ENCODE results near the gene MYOM1. TPM values are rescaled to one million over a fixed set of nuclear protein-coding genes. Genes with fewer than 3 reads are reported as not detected.

MYOM1 gene
- total and polyA plus RNA-seq, 2 donors (not counting 3 experiments of a cell fraction or from before 2014, with no cell fraction given), result 0.08 TPM; not detected in 1

GRCh38 chr18:3041843-3042242 lies 177.9 kb downstream of the MYOM1 start:
- dilution Hi-C loops (cut with MboI; ENCODE audit: extremely low pct_ligation_motif_present, low sequenced_read_pairs), result no loop called here
- no peaks in the 10 kb centered on the region for H3K9me1 ChIP-seq (replicated peaks; ENCODE audit: control insufficient read depth, extremely low read depth, insufficient read depth, low read length)
- TF ChIP-seq POLR2A (IDR thresholded peaks at IDR 0.05; ENCODE audit: low read depth, low read length), result no peak
- H2AFZ ChIP-seq (ENCODE audit: low read depth, low read length), result no peak overlapping the region
- H3K27me3 ChIP-seq (ENCODE audit: control insufficient read depth in 2 of 2, insufficient read depth in 2 of 2, low read length in 2 of 2), result no peaks in the 10 kb centered on the region
- H3K27ac ChIP-seq (ENCODE audit: insufficient read depth, low read depth, low read length), result no peak overlapping the region
- no peak overlapping the region for H3K4me3 ChIP-seq (replicated peaks in 1 of 3; ENCODE audit: insufficient read depth in 1 of 3, low read depth in 1 of 3, low read length in 3 of 3)
- no peak for FAIRE-seq
- H3K79me2 ChIP-seq (ENCODE audit: control insufficient read depth, insufficient read depth, low read length), result no peaks in the 10 kb centered on the region
- no peak for DNase-seq (ENCODE audit: low read depth, low spot score)
- BruUV-seq (replicated peaks), result no TSS peak
- CTCF ChIA-PET, result interaction anchor here (3.9 kb wide), 1 partner anchor 20 kb away, joined by 25 read pairs; no protein-coding TSS in a partner anchor
- POLR2A ChIA-PET, result no interaction called here
- peaks cover 10% of the 10 kb centered on the region for H3K4me1 ChIP-seq (ENCODE audit: control insufficient read depth, extremely low read depth, insufficient read depth, low read length)
- no peak overlapping the region for H3K9ac ChIP-seq (replicated peaks; ENCODE audit: extremely low read depth, insufficient read depth, low read length)
- no peaks in the 10 kb centered on the region for H3K36me3 ChIP-seq (ENCODE audit: control insufficient read depth in 2 of 2, extremely low read depth in 1 of 2, insufficient read depth in 2 of 2, low read length in 2 of 2)
- H4K20me1 ChIP-seq (replicated peaks; ENCODE audit: control insufficient read depth, extremely low read depth, insufficient read depth, low read length), result no peaks in the 10 kb centered on the region
- no peaks in the 10 kb centered on the region for H3K9me3 ChIP-seq (replicated peaks; ENCODE audit: control insufficient read depth, insufficient read depth, low read length)
- intact Hi-C loops (cut with micrococcal nuclease), result no loop called here
- no peak overlapping the region for H3K4me2 ChIP-seq (ENCODE audit: insufficient read depth, low read length)

- DNase-seq (ENCODE audit: low read depth, low spot score) (no peak), FAIRE-seq (no peak)
- Histone ChIP-seq H3K27me3 (ENCODE audit: control insufficient read depth in 2 of 2, insufficient read depth in 2 of 2, low read length in 2 of 2) (no peaks in the 10 kb centered on the region), H3K4me2 (ENCODE audit: insufficient read depth, low read length) (no peak overlapping the region), H4K20me1 (replicated peaks; ENCODE audit: control insufficient read depth, extremely low read depth, insufficient read depth, low read length) (no peaks in the 10 kb centered on the region), H3K79me2 (ENCODE audit: control insufficient read depth, insufficient read depth, low read length) (no peaks in the 10 kb centered on the region), H2AFZ (ENCODE audit: low read depth, low read length) (no peak overlapping the region), H3K9me1 (replicated peaks; ENCODE audit: control insufficient read depth, extremely low read depth, insufficient read depth, low read length) (no peaks in the 10 kb centered on the region), H3K9me3 (replicated peaks; ENCODE audit: control insufficient read depth, insufficient read depth, low read length) (no peaks in the 10 kb centered on the region), H3K9ac (replicated peaks; ENCODE audit: extremely low read depth, insufficient read depth, low read length) (no peak overlapping the region), H3K4me3 (replicated peaks in 1 of 3; ENCODE audit: insufficient read depth in 1 of 3, low read depth in 1 of 3, low read length in 3 of 3) (no peak overlapping the region), H3K4me1 (ENCODE audit: control insufficient read depth, extremely low read depth, insufficient read depth, low read length) (peaks cover 10% of the 10 kb centered on the region), H3K36me3 (ENCODE audit: control insufficient read depth in 2 of 2, extremely low read depth in 1 of 2, insufficient read depth in 2 of 2, low read length in 2 of 2) (no peaks in the 10 kb centered on the region), H3K27ac (ENCODE audit: insufficient read depth, low read depth, low read length) (no peak overlapping the region)
- TF ChIP-seq GATA2 (IDR thresholded peaks at IDR 0.05; ENCODE audit: insufficient read depth, insufficient read length, low read depth, low read length), result no peak
- TF ChIP-seq POLR2AphosphoS5 (IDR thresholded peaks at IDR 0.05; ENCODE audit: insufficient read depth, low read depth, low read length), result no peak
- no peak for TF ChIP-seq MAX (IDR thresholded peaks at IDR 0.05; ENCODE audit: insufficient read depth, insufficient read length)
- TF ChIP-seq EZH2 (IDR thresholded peaks at IDR 0.05; ENCODE audit: borderline replicate concordance, low read depth, low read length, severe bottlenecking), result no peak
- TF ChIP-seq FOS (IDR thresholded peaks at IDR 0.05; ENCODE audit: borderline replicate concordance, insufficient read depth, low read length), result no peak
- no peak for TF ChIP-seq CTCF (IDR thresholded peaks at IDR 0.05; ENCODE audit: extremely low read depth in 1 of 2, insufficient read depth in 1 of 2, low read depth in 1 of 2, low read length in 2 of 2)
- TF ChIP-seq POLR2A (IDR thresholded peaks at IDR 0.05; ENCODE audit: low read depth, low read length), result no peak
- no peak for TF ChIP-seq JUN (IDR thresholded peaks at IDR 0.05; ENCODE audit: borderline replicate concordance, insufficient read depth, insufficient read length, low read depth)
- TF ChIP-seq MYC (IDR thresholded peaks at IDR 0.05; ENCODE audit: low read depth, low read length), result no peak
- BruUV-seq (replicated peaks), result no TSS peak
- ChIA-PET POLR2A (no interaction called here), CTCF (interaction anchor here (3.9 kb wide), 1 partner anchor 21 kb away, joined by 25 read pairs; no protein-coding TSS in a partner anchor)
- dilution Hi-C loops (cut with MboI; ENCODE audit: extremely low pct_ligation_motif_present, low sequenced_read_pairs) (no loop called here), intact Hi-C loops (cut with micrococcal nuclease) (no loop called here)
Measured at GRCh38 chr18:3040881-3041280, 178.9 kb downstream of the MYOM1 start.
